Gastroesophageal sphincter (tissue), 3 donors: ENCODE results near the gene FBXW7.

ENCODE experiments used
- CTCF ChIP-seq, 4 experiments: fragments of 200-600 bp in 2 of 4; fragments of 450-650 bp in 2 of 4; sonication (generic) in 1 of 4; IDR thresholded peaks; one replicate each; pipeline ENCODE4 v1.5.1; 2017 to 2019; ENCODE audit warnings: antibody characterized with exemption in 4 of 4, mild to moderate bottlenecking in 2 of 4, moderate library complexity in 2 of 4
- POLR2A ChIP-seq, 2 donors: fragments of 450-650 bp; IDR thresholded peaks; one replicate each; pipeline ENCODE4 v1.6.1; 2017; ENCODE audit warnings: antibody characterized with exemption in 2 of 2, mild to moderate bottlenecking in 2 of 2, moderate library complexity in 1 of 2

GRCh38 chr4:152277333-152277732 lies 258.6 kb downstream of the FBXW7 start:
- no peak for TF ChIP-seq POLR2A (IDR thresholded peaks at IDR 0.05)
- TF ChIP-seq CTCF (IDR thresholded peaks at IDR 0.05): no peak
